Inflammatory macrophage (primary cell): Measurements from ENCODE around the gene PRSS56.

Source experiments
- DNase-seq, 2 donors: peaks; one replicate each; pipeline ENCODE4 v3.0.0-alpha.2; 2020 to 2022

Gene PRSS56

GRCh38 chr2:232486558-232487384 is 33.4 kb upstream of the PRSS56 start:
- DNase-seq: no peak

- DNase-seq: no peak
These were observed 32.6 kb upstream of the PRSS56 start, which contains the start of gene ECEL1 for GRCh38 chr2:232487385-232488096. Gene ECEL1, minus strand, starts transcription at chr2:232487834. Its CDS starts 1,181 bp downstream, at chr2:232486653.

- DNase-seq: no peak
These were observed 32.0 kb upstream of the PRSS56 start for GRCh38 chr2:232488097-232488711.

GRCh38 chr2:232488721-232489300 is 31.4 kb upstream of the PRSS56 start:
- no peak for DNase-seq

GRCh38 chr2:232489516-232490220 is 30.5 kb upstream of the PRSS56 start:
- DNase-seq: no peak

- no peak for DNase-seq
These were observed 29.7 kb upstream of the PRSS56 start for GRCh38 chr2:232490221-232491138.

GRCh38 chr2:232491139-232491780 is 28.9 kb upstream of the PRSS56 start:
- DNase-seq: no peak

GRCh38 chr2:232492236-232492848 is 27.8 kb upstream of the PRSS56 start:
- no peak for DNase-seq

- no peak for DNase-seq
These were observed 27.1 kb upstream of the PRSS56 start for GRCh38 chr2:232492963-232493700.

GRCh38 chr2:232493701-232494474 is 26.3 kb upstream of the PRSS56 start:
- DNase-seq: no peak

- no peak for DNase-seq
These were observed 25.6 kb upstream of the PRSS56 start for GRCh38 chr2:232494542-232494941.

GRCh38 chr2:232495292-232495691 is 24.9 kb upstream of the PRSS56 start:
- no peak for DNase-seq

GRCh38 chr2:232496501-232497270 is 23.5 kb upstream of the PRSS56 start:
- DNase-seq: no peak

GRCh38 chr2:232497348-232497747 is 22.8 kb upstream of the PRSS56 start:
- no peak for DNase-seq

GRCh38 chr2:232498452-232498851 is 21.7 kb upstream of the PRSS56 start:
- DNase-seq: no peak

- DNase-seq: no peak
These were observed 18.8 kb upstream of the PRSS56 start for GRCh38 chr2:232501331-232501771.

GRCh38 chr2:232501794-232502390 is 18.3 kb upstream of the PRSS56 start:
- no peak for DNase-seq
